Measurements from ENCODE around the gene ORC5.
A peak's percentile ranks its signal among the peaks of the same experiment; 100 is the strongest.

Gene ORC5

GRCh38 chr7:104231054-104232046 lies 23.5 kb upstream of the ORC5 start:
- H3K4me2 ChIP-seq (ENCODE audit: low read depth, low read length, poor library complexity, severe bottlenecking) = peak overlapping the region; percentile 46
- no peaks in the 10 kb centered on the region for H3K4me1 ChIP-seq (ENCODE audit: insufficient read depth, low read length, poor library complexity, severe bottlenecking)
- no peaks in the 10 kb centered on the region for H3K9me3 ChIP-seq (ENCODE audit: insufficient read depth, low read depth, low read length)
- H3K79me2 ChIP-seq (ENCODE audit: insufficient read depth, low read length) = no peaks in the 10 kb centered on the region
- H3F3A ChIP-seq (ENCODE audit: low read depth) = no peaks in the 10 kb centered on the region
- peak overlapping the region; percentile 87 for H2AFZ ChIP-seq (ENCODE audit: low read length)
- TF ChIP-seq CTCF (conservative IDR thresholded peaks at IDR 0.05; ENCODE audit: low read length) (peak; percentile 82), EZH2phosphoT487 (IDR thresholded peaks at IDR 0.05; ENCODE audit: borderline replicate concordance) (no peak)
- H3K36me3 ChIP-seq (ENCODE audit: insufficient read depth, low read length) = no peaks in the 10 kb centered on the region
- no peak overlapping the region for H3K9ac ChIP-seq (ENCODE audit: low read depth, low read length, poor library complexity, severe bottlenecking)
- no peaks in the 10 kb centered on the region for H4K20me1 ChIP-seq (ENCODE audit: insufficient read depth, low read length, poor library complexity, severe bottlenecking)
- H3K27me3 ChIP-seq (ENCODE audit: insufficient read depth, low read length, poor library complexity, severe bottlenecking) = no peaks in the 10 kb centered on the region
- no peak overlapping the region for H3K4me3 ChIP-seq (ENCODE audit: low read length, poor library complexity, severe bottlenecking)
- no peaks in the 10 kb centered on the region for H3K9me2 ChIP-seq (replicated peaks; ENCODE audit: low read depth, low read length)

GRCh38 chr7:104230606-104231005 lies 22.8 kb upstream of the ORC5 start:
- TF ChIP-seq EZH2phosphoT487 (IDR thresholded peaks at IDR 0.05; ENCODE audit: borderline replicate concordance) = no peak
- no peak for TF ChIP-seq CTCF (conservative IDR thresholded peaks at IDR 0.05; ENCODE audit: low read length)
- Histone ChIP-seq H3K9me3 (ENCODE audit: insufficient read depth, low read depth, low read length) (no peaks in the 10 kb centered on the region), H3K4me2 (ENCODE audit: low read depth, low read length, poor library complexity, severe bottlenecking) (no peak overlapping the region)

GRCh38 chr7:104228442-104228841 lies 20.6 kb upstream of the ORC5 start:
- no peaks in the 10 kb centered on the region for H3K9me2 ChIP-seq (replicated peaks; ENCODE audit: low read depth, low read length)

More at GRCh38 chr7:104230606-104231005, 22.8 kb upstream of the ORC5 start:
- no peaks in the 10 kb centered on the region for H3F3A ChIP-seq (ENCODE audit: low read depth)
- no peaks in the 10 kb centered on the region for H3K27me3 ChIP-seq (ENCODE audit: insufficient read depth, low read length, poor library complexity, severe bottlenecking)
- no peaks in the 10 kb centered on the region for H3K36me3 ChIP-seq (ENCODE audit: insufficient read depth, low read length)
- no peak overlapping the region for H3K9ac ChIP-seq (ENCODE audit: low read depth, low read length, poor library complexity, severe bottlenecking)
- no peak overlapping the region for H2AFZ ChIP-seq (ENCODE audit: low read length)
- no peaks in the 10 kb centered on the region for H3K4me1 ChIP-seq (ENCODE audit: insufficient read depth, low read length, poor library complexity, severe bottlenecking)
- no peak overlapping the region for H3K4me3 ChIP-seq (ENCODE audit: low read length, poor library complexity, severe bottlenecking)
- no peaks in the 10 kb centered on the region for H3K79me2 ChIP-seq (ENCODE audit: insufficient read depth, low read length)
- no peaks in the 10 kb centered on the region for H4K20me1 ChIP-seq (ENCODE audit: insufficient read depth, low read length, poor library complexity, severe bottlenecking)
- H3K9me2 ChIP-seq (replicated peaks; ENCODE audit: low read depth, low read length) = no peaks in the 10 kb centered on the region

More at GRCh38 chr7:104228442-104228841, 20.6 kb upstream of the ORC5 start:
- H3K27me3 ChIP-seq (ENCODE audit: insufficient read depth, low read length, poor library complexity, severe bottlenecking) = no peaks in the 10 kb centered on the region
- TF ChIP-seq EZH2phosphoT487 (IDR thresholded peaks at IDR 0.05; ENCODE audit: borderline replicate concordance) (no peak), CTCF (conservative IDR thresholded peaks at IDR 0.05; ENCODE audit: low read length) (no peak)
- no peak overlapping the region for H2AFZ ChIP-seq (ENCODE audit: low read length)
- H3K9ac ChIP-seq (ENCODE audit: low read depth, low read length, poor library complexity, severe bottlenecking) = no peak overlapping the region
- no peaks in the 10 kb centered on the region for H3K9me3 ChIP-seq (ENCODE audit: insufficient read depth, low read depth, low read length)
- H3K36me3 ChIP-seq (ENCODE audit: insufficient read depth, low read length) = no peaks in the 10 kb centered on the region
- H3K4me2 ChIP-seq (ENCODE audit: low read depth, low read length, poor library complexity, severe bottlenecking) = no peak overlapping the region
- H3K79me2 ChIP-seq (ENCODE audit: insufficient read depth, low read length) = no peaks in the 10 kb centered on the region
- no peaks in the 10 kb centered on the region for H3F3A ChIP-seq (ENCODE audit: low read depth)
- H3K4me3 ChIP-seq (ENCODE audit: low read length, poor library complexity, severe bottlenecking) = no peak overlapping the region
- no peaks in the 10 kb centered on the region for H4K20me1 ChIP-seq (ENCODE audit: insufficient read depth, low read length, poor library complexity, severe bottlenecking)
- H3K4me1 ChIP-seq (ENCODE audit: insufficient read depth, low read length, poor library complexity, severe bottlenecking) = no peaks in the 10 kb centered on the region
